ENCODE results near the gene PCNX4. TPM values are rescaled to one million over a fixed set of nuclear protein-coding genes. Genes with fewer than 3 reads are reported as not detected.

Gene PCNX4
- total RNA-seq, 1 donor from 2014 or later: 57.2 TPM

DNA sequence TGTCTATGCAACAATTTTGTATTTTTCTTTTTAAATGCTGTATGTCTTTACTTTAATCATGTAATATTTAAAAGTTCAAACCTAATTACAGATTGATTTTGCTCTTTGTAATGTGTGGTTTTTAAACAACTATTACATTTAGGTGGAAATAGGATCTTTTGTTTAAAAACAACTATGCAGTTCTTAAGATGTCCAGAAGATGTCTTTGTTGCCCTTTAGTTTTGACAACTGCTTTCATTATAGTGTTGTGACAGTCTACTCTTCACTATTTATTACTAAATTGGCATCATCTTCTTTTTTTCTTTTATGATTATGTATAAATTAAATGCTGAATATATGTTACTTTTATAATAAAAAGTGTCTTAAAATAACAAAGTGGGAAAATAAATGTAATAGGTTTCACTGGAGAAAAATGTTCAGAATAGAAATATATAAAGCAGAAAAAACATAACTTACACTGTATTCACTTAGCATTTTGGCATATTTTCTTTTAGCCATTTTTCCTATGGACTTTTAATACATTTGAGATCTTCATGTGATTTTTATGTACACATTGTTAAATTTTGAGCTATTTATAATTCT lies 27.1 kb upstream of the PCNX4 start:
- Mint-ChIP-seq H3K27ac (ENCODE audit: unreplicated experiment) (no peak overlapping the region), H3K4me3 (ENCODE audit: unreplicated experiment) (no peak overlapping the region), H3K4me1 (ENCODE audit: low read depth) (peaks cover 12% of the 10 kb centered on the region), H3K27me3 (ENCODE audit: low read depth) (peaks cover 4% of the 10 kb centered on the region), H3K36me3 (ENCODE audit: low read depth) (no peaks in the 10 kb centered on the region), H3K9me3 (ENCODE audit: low read depth) (no peaks in the 10 kb centered on the region)
- no peak for DNase-seq (ENCODE audit: low spot score)
- TF ChIP-seq, protein P1, sequence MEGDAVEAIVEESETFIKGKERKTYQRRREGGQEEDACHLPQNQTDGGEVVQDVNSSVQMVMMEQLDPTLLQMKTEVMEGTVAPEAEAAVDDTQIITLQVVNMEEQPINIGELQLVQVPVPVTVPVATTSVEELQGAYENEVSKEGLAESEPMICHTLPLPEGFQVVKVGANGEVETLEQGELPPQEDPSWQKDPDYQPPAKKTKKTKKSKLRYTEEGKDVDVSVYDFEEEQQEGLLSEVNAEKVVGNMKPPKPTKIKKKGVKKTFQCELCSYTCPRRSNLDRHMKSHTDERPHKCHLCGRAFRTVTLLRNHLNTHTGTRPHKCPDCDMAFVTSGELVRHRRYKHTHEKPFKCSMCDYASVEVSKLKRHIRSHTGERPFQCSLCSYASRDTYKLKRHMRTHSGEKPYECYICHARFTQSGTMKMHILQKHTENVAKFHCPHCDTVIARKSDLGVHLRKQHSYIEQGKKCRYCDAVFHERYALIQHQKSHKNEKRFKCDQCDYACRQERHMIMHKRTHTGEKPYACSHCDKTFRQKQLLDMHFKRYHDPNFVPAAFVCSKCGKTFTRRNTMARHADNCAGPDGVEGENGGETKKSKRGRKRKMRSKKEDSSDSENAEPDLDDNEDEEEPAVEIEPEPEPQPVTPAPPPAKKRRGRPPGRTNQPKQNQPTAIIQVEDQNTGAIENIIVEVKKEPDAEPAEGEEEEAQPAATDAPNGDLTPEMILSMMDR (IDR thresholded peaks at IDR 0.05): peak; percentile 90

DNA sequence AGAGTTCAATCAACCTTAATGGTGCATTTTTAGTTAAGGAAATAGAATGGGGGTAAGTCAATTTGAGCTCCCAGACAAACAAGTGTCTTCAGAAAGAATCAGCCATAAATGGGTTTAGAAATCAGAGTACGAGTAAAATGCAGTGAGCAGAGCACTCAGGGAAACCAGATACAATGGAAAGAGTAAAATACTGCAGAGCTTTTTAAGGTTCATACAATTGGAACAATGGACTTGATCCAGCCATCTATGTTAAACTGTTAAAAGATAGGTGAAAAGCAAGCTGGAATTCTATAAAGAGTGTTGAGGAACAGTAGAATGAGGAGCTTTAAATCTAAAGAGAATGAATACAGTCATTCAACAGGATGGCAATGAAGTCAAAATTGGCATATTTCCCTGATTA lies 23.8 kb upstream of the PCNX4 start:
- peaks cover 2% of the 10 kb centered on the region for H3K27me3 Mint-ChIP-seq (ENCODE audit: low read depth)

DNA sequence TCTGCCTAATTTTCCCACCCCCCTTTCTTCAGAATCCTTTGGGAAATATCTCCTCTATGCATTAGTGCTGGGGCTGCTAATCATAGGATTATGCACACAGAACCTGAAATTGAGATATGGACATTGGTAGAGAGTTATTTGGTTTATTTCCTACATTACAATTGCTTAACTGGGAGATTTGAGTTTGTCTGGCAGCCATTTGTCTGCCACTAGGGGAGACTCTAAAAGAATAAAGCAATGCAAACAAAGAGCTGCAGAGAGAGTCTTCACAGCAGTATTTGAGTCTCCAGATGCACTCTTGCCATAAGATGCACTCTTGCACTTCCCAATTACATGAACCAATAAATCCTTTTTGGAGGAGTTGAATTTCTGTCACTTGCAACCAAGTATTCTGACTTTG lies 12.0 kb upstream of the PCNX4 start:
- TF ChIP-seq, protein P1 (IDR thresholded peaks at IDR 0.05): no peak
- H3K4me3 Mint-ChIP-seq (ENCODE audit: unreplicated experiment): no peak overlapping the region
- DNase-seq (ENCODE audit: low spot score): no peak
- no peak overlapping the region for H3K27ac Mint-ChIP-seq (ENCODE audit: unreplicated experiment)
- peaks cover 5% of the 10 kb centered on the region for H3K36me3 Mint-ChIP-seq (ENCODE audit: low read depth)
- H3K4me1 Mint-ChIP-seq (ENCODE audit: low read depth): no peaks in the 10 kb centered on the region
- H3K9me3 Mint-ChIP-seq (ENCODE audit: low read depth): peaks cover 14% of the 10 kb centered on the region
- H3K27me3 Mint-ChIP-seq (ENCODE audit: low read depth): no peaks in the 10 kb centered on the region

More for the DNA sequence above, 23.8 kb upstream of the PCNX4 start:
- H3K4me3 Mint-ChIP-seq (ENCODE audit: unreplicated experiment): no peak overlapping the region
- no peak overlapping the region for H3K27ac Mint-ChIP-seq (ENCODE audit: unreplicated experiment)
- no peaks in the 10 kb centered on the region for H3K36me3 Mint-ChIP-seq (ENCODE audit: low read depth)
- TF ChIP-seq, protein P1 (IDR thresholded peaks at IDR 0.05): no peak
- no peaks in the 10 kb centered on the region for H3K9me3 Mint-ChIP-seq (ENCODE audit: low read depth)
- no peak for DNase-seq (ENCODE audit: low spot score)
- H3K4me1 Mint-ChIP-seq (ENCODE audit: low read depth): no peaks in the 10 kb centered on the region

DNA sequence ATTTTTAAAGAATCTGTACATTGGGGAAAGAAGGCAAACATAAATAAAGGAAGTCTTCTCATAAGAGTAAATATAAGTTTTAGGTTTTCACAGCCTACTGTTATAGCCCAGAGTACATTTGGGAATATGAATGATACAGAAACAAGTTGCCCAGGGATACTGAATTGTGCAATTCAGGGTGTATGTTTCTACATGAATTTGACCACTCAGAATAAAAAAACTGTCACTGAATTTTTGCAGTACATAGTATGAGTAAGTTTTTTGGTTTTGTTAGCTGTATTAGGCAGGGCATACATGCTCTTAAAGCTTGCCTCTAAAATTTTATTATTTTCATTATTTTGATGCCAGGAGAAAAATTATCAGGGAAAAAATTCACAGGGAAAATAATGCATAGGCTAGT lies 6.6 kb upstream of the PCNX4 start:
- no peak for DNase-seq (ENCODE audit: low spot score)
- Mint-ChIP-seq H3K4me1 (ENCODE audit: low read depth) (no peaks in the 10 kb centered on the region), H3K4me3 (ENCODE audit: unreplicated experiment) (no peak overlapping the region), H3K36me3 (ENCODE audit: low read depth) (no peaks in the 10 kb centered on the region), H3K27me3 (ENCODE audit: low read depth) (no peaks in the 10 kb centered on the region), H3K9me3 (ENCODE audit: low read depth) (no peaks in the 10 kb centered on the region), H3K27ac (ENCODE audit: unreplicated experiment) (no peak overlapping the region)
- TF ChIP-seq, protein P1 (IDR thresholded peaks at IDR 0.05): no peak

DNA sequence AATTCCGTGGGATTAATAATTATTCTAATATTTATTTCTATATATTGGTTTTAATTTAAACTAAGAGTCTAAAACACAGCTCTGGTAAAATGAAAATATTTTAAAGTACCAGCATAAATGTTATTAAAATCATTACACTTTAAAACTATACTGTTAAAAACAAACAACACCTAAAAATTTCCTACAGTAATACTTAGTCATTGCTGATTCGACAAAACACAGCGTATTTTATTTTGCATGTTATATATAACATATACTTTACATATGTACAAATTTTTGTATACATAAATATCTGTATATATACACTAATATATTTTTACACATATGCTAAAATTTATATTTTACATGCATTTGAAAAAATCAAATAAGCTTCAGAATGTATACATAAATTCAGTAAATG lies 6.0 kb upstream of the PCNX4 start:
- no peaks in the 10 kb centered on the region for H3K9me3 Mint-ChIP-seq (ENCODE audit: low read depth)
- DNase-seq (ENCODE audit: low spot score): no peak
- H3K4me3 Mint-ChIP-seq (ENCODE audit: unreplicated experiment): no peak overlapping the region
- peaks cover 2% of the 10 kb centered on the region for H3K4me1 Mint-ChIP-seq (ENCODE audit: low read depth)
- H3K36me3 Mint-ChIP-seq (ENCODE audit: low read depth): no peaks in the 10 kb centered on the region
- no peaks in the 10 kb centered on the region for H3K27me3 Mint-ChIP-seq (ENCODE audit: low read depth)
- H3K27ac Mint-ChIP-seq (ENCODE audit: unreplicated experiment): no peak overlapping the region
- TF ChIP-seq, protein P1 (IDR thresholded peaks at IDR 0.05): no peak

Data from chondrocyte (in vitro differentiated cells).